Stimulated activated CD4-positive, alpha-beta T cell treated with anti-CD3 and anti-CD28 coated beads, Interleukin-4, amount 100 ng/mL, for 1 hour (primary cell): ENCODE data around the gene CHRM4.

ENCODE experiments used
- DNase-seq: peaks from one replicate; pipeline ENCODE4 v3.0.0-alpha.2; 2020

The CHRM4 gene

DNA sequence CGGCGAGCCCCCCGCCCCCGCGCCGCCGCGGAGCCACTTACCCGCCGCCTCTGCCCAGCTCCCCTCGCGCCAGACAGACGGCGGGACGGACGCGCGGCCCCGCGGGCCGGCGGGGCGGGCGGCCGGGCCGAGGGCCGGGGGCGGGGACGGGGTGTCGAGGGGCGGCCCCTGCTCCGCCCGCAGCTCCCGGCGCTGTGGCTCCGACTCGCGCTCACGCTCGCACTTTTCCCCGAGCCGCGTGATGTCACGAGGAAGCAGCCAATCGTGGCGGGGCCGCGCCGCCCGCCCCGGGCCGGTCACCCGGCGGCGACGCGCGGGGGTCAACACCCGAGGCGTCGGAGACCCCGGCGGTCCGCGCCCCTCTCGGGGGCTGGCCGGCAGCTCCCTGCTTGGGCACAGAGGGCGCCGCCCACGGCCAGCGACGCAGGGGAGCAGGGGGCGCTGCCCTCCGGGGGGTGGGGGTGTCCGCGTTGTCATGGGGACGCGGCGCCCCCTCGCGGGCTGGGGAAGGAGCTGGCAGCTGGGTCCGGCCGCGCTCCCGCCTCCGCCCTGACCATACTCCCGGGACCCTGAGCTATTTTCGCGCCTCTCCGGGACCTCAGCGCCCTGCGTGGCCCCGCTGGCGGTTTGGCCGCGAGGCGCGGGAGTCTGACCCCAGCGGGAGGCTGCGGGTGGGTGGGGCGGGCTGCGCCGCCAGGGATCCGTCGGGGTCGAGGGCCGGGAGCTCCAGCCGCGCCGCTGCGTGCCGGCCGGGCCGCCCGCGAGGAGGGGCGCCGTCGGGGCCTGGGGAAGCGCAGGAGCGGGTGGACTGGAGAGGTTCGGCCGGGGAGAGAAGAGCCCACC is at the start of gene CHRM4:
TSS of gene CHRM4 (minus strand) at position 199 of the 843 bp plus-strand sequence. CDS start 5,219 bp downstream, outside the sequence.
- no peak for DNase-seq

DNA sequence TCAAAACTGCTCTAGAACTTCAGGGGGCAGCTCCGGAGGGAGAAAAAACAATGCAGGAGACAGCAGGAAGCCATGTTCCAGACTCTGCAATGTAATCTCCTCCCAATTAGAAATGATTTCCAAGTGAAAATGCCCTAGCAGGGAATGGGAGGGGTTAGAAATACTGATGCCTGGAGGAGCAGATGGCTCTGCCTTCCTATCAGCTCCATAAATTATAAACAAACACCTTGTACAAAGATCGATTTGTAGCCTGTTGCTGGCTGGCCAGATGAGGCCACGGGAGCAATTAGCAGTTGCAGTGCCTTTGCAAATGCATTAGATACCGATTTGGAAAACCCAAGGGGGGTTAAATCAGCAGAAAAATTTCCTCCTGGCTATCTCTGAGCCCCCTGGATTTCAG is 46.6 kb upstream of the CHRM4 start:
- DNase-seq, result no peak

DNA sequence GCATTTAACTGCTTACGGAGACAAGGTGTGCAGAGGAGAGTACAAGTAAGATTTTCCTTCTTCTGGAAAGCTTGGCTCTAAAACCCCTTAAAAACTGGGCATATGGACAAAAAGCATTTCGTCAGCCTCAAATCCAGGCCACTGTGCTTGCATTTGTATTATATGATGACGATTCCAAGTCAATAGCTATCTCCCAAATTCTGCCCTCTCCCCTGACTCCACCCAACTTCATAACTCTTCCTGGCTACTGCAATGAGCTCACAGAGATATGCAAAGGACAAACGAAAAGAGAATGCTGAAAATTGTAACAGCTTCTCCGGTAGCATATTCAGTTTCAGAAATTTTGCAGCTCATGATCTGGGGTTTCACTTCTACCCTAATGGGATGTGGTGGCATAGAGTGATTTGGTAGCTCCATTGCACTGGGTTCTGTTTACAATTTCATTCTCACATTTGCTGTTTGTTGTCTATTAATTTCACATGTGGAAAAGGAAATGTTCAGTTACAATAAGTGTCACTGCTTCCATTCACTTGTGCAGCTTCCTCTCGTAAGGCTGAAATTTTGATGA is 45.6 kb upstream of the CHRM4 start:
- no peak for DNase-seq

DNA sequence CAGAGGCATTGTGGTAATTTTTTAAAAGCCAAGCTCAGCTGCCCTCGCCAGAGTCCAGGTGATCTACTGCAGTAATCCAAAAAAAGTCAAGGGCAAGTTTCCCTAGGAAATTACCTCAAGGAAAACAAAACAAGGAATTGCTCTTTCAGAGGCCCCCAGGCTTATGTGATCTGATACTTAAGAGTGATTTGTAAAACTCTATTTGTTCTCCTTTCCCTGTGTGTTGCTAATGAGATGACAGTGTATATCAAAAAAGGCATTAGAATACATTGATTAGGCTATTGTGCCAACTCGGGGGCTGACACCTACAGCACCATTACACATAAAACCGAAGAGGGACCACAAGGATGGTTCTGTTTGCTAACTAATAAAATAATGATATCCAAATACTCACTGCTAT is 44.5 kb upstream of the CHRM4 start:
- no peak for DNase-seq

DNA sequence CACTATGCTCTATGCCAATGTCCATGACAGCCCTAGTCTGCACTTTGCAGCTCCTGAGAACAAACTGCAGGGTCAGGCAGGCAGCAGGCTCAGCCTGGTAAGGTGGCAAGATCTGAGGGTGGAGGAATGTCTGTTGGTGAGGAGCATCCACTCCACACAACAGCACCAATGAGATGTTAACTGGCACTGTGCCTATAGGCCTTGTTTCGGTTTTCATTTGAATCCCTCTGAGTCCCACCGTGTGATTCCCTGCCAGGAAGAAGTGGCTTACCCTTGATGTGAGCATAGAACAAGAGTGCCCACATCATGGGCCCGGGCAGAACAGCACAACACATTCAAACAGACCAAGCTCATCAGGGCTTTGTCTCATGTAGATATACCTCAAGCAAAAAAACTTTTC is 44.1 kb upstream of the CHRM4 start:
- DNase-seq, result no peak

DNA sequence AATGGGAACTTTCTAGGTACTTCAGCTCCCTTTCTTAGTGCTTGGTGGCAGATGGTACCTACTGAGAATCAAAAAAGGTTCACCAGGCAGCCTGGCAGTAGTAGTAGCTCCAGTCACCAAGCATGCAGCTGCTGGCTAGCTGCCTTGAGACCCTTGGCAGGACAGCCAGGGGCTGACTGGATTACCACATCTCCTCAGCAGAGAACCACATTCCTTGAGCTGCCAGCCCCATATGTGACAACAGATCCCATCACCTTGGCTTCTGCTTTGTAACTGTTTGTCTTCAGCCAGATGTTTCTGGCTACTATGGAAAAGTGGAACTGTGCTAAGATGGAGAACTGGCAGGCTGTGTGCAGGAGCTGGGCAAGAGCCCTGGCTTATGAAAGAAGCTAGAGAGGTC is 39.6 kb upstream of the CHRM4 start:
- DNase-seq, result no peak

DNA sequence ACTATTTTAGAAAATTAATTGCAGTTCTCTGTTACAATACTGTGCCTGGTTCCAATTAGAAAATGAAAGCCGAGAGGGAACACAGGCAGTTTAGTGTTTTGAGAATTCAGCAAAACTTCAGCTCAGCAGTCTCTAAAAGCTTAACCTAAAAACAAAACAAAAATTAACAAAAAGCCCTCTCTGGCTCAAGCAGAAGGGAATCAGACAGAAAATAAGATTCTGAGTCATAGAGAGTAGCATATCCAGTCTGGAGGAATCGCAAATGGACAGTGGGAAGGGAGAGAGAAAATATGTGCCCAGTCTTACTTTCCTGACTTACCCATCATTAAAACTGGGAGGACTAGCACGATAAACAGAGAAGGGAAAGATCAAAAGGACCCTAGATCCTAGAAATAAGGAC is 38.1 kb upstream of the CHRM4 start:
- no peak for DNase-seq

DNA sequence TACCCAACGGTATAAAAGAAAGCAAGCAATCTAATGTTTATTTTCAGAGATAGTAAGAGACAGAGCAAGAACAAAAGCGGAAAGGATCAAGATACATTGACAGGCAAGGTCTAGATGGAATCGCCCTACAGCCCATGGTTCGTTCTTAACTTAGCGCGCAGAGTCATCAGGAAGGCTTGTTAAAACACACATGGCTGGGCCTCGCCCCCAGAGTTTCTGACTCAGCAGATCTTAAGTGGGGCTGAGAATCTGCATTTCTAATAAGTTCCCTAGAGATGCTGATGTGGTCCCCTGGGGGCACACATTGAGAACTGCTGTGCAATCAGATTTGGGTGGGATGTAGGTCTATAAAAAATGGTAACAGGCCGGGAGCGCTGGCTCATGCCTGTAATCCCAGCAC is 35.8 kb upstream of the CHRM4 start:
- no peak for DNase-seq

DNA sequence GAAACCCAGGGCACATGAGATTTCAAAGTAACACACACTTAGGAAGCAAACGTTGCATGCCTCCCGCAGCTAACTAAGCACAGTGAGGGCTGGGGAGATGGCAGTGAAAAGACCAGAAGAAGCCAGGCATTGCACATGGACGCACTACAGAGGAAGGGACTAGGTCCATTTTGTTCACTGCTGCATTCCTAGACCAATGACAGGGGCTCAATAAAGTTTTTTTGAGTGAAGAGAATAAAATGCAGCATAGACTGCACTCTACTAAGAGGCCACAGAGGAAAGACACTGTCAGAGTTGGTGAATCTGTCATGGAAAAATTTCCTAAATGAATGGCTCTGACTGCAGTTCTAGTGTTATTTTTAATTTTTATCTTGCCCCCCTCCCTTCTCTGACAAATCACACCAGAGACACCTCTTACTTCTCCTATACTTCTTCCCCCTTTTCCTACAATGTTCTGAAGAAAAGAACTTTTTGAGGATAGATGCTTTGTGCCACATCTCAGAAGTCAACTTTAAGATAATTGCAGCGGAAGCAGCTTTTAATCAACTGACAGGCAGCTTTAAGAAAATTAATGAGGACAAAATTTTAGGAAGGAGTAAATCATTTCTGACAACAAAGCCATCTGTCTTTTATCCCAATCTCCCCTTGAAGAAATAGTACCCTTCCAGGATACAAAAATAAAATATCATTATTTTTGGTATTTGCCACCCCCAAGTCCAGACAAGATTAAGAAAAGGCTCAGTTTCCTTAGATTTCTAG is 34.8 kb upstream of the CHRM4 start:
- no peak for DNase-seq

DNA sequence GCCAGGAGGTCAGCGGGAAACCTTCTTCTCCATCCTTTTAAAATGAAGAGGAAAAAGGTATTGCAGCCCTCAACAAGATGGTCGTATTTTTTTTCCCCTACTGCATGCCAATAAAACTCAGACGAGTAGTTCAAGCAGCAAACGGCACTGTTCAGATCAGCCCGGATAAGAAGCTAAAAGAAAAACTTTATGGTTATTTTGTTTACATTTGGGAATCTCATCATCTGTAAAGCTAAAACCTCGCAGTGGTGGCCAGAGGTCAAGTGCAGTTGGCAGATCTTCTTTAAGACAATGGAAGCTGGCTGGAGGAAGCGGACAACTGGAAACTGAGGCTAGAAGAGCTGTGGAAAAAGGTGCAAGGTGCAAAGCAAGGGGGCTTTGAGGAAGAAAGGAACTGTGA is 31.0 kb upstream of the CHRM4 start:
- no peak for DNase-seq

DNA sequence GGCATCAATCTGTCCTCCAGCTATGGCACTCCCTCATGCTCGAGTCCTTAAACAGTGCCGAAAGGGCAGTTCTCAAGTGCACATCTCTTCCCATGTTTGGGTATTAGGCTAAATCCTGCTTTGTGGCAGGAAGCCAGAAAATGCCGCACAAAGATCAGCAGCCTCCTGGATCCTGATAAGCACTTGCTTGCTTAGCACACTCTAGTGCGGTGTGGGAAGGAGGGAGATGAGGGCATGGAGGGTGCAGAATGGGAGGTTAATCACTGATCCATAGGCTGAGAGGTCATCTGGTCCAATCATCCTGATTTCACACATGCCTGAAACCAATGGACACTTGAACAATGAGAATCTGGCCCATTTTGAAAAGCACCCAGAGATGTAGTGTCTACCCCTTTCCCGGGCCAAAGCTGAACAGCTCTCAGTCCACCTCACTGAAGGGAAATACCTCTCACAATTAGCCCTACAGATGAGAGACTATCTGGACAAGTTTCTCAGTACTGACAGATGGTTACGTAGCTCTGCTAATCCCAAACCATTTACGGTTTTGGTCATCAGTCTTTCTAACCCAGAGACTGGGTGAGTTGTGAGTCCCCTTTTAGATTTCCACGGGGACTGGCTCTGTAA is 29.8 kb upstream of the CHRM4 start:
- DNase-seq, result no peak

DNA sequence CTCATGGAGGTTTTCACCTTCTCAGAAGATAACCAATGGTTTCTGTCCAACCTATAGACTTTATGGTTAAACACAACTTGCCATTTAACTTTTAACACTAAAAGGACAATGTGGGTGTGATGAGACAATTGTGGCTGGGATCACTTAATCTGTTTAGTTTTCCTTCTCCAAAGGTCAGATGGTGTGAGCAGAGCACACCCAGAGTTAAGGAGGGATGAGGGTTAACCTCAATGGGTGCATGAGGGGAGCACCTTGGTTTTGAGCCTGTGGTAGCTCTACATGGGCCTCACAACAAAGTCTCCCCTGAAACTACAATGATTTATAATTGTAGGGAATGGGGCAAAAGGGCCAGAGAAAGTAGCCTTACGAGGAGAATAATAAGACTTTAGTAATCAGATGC is 28.9 kb upstream of the CHRM4 start:
- DNase-seq, result no peak

DNA sequence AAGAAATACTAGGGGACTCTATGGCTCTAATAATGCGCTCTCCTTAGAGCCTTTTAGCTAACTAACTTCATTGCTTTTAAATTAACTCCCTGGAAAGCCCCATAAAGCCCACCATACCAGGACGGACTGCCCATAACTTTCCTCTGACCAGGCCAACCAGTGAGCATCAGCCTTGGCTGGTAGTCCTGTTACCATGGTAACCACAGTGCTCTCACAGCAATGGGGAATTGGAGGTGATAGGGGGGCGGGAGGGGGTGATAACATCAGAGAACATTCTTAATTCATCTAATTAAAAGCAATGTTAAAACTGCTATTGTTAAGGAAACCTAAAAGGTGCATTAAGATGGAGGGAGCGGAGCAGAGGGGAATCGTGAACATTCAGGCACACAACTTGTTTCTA is 27.2 kb upstream of the CHRM4 start:
- no peak for DNase-seq

DNA sequence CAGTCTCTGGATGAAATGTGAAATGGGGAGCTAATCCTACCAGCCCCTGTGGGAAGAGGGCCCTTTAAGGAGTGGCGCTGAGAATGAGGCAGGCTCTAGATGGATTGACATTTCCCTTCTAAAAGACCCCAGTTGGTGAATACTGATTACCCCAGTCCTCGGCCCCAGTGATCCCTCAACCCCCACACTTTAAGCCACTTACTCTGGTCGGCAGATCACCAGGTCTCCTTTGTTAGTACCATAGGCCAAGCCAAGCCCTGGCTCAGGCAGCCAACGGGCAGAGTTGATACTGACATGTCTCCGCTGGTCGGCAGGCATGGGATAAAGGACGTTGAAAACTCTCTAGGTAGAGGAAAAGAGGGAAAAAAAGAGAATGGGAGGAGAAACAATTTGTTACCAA is 26.1 kb upstream of the CHRM4 start:
- no peak for DNase-seq

DNA sequence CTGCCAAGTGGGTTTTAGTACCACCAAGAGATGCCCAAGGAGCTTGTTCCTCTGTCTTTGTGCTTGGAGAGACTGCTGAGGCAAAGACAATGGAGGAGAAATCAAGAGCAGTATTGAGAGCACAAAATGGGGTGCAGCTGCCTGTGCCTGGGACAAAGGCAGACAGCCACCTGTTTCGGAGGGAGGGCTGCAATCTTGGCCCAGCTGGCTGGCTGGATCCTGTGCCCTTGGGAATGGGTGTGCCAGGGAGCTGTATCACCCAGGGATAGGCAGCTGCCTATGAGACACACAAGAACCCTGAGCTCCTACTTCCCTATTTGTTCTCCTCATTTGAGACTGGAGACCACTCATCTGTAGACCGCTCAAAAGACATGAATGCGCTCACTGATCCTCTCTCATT is 23.3 kb upstream of the CHRM4 start:
- DNase-seq, result no peak

DNA sequence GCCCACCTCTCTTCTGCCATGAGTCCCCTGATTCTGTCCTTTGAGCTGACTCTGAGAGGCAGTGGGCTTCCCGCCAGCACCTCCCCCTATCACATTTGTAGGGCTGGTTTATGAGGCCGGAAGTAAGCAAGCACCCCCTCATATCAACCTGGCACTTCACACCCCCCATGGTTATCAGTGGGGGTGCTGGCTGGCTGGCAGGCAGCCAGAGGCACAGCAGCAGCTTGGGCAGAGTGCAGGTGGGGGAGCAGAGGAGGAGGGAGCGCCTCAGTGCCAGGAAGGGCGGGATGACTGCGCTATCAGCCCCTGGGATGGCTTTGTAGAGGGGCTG is 22.9 kb upstream of the CHRM4 start:
- no peak for DNase-seq

DNA sequence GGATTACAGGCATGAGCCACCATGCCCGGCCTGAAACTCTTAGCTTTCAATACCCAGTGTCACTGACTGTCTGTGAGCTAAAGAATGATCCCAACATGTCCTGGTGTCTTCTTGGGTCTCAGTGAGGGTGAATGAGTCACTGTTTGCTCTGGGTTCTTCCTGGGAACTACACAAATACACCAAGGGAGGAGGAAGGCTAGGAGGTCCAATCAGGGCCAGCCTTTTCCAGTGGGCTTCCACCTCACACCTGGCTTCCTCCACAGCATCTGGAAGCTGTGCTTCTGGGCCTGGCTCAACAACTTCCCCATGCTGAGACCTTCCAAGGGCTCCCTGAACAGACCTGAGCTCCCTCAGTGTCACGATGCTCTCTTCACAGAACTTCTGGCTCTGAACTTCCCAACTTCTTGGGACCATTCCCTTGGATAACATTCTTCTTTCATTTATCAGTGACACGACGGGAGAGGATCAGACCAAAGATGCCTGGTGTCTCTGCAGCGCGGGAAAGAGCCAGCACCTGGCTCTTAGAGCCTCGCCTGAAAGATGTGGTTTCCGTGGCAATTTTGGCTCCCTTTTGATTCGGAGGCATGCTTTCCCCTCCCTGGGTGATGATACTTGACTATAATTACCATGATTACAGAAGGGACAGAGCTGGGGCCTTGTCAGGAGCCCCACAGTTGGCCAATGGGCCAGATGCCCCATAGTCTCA is 22.3 kb upstream of the CHRM4 start:
- no peak for DNase-seq

DNA sequence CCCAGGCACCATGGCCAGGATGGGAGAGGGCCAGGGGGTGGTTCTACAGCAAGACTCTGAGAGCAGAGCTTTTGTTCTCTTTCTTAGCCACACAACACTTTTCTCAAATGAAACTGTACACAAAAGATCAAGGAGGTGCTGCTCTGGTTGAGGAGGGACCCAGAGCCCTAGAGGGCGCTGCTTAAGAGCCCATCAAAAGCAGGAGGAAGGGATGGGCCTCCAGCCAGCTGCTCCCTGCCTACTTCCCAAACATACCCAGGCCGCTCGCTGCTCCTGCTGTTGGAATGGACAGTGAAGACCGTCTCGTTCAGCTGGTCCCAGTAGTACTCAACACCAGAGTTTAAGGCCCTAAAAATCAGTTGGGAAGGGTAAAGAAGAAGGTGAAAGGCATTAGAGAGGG is 18.4 kb upstream of the CHRM4 start:
- no peak for DNase-seq

DNA sequence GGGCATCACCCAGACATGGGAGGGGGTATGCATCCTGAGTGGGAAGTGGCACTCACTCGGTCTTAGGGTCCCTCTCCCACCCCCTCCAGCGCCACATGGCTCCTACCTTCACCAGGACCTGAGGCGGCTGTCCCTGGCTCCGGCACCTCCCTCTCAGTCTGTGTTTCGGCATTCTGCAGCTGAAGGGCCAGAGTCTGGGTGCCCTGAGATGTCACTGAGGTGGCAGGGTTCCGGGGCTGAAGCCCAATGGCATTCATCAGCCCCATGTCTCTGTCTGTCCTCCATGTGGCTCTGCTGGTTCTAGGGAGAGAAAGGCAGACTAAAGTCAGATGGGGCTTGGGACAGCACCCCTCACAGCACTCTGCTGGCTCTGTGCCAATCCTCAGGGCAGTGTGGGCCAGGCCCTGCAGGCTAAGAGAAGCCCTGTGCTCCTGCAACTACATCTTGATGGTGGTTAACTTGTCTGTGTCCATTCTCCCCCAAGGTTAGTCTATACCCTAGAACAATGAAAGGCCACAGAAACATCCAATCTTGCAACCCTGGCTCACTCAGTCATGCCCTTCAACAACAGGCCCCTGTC is 16.9 kb upstream of the CHRM4 start:
- no peak for DNase-seq

DNA sequence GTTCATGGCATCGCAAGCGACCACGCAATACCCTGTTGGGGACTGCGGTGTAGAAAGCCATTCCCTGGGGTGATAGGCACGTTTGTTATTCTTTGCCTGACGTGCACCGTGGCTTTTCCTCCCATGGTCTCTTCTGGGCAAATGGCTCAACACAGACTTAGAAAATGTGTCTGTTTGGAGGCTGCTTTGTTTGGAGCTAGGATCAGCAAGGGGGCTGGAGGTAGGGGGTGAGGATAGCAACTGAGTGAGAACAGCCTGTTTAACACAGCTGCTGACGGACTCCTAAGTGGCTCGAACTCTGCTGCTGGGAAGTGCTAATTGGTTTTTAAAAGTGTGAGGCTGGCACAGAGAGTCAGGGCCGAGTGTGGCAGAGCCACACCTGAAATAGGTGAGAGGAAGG is 16.1 kb upstream of the CHRM4 start:
- no peak for DNase-seq

DNA sequence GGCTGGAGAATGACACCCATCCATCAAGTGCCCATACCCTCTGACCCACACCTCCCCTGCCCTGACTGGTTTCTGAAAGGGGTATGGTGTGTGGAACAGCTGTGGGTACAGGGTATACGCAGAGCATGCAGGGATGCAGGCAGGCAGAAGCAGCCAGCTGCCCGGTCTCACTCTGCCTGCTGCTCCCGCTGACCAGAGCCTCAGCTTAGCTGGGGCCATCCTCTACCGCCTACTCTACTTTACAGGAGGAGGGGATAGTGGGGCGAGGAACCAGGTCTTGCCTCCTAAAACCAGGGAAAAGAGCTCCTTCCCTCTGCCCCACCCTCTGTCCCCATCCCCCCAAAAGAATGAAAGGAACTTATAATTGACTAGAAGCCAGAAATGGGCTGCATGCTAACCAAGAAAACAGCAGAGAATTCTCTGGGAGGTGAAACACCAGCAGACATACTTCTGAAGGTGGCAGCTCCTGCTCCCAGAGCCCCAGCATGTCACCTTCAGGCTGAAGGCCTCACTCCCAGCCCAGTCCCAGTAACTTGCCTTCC is 13.0 kb upstream of the CHRM4 start:
- DNase-seq, result no peak
